Fibroblast of lung (primary cell): ENCODE measurements around the gene KDM6B. TPM values are rescaled to one million over a fixed set of nuclear protein-coding genes. Genes with fewer than 3 reads are reported as not detected.

Experiments used
- DNase-seq, 2 donors: peaks; one replicate each; pipeline versions ENCODE4 v3.0.0 to v3.0.0-alpha.2; 2010; ENCODE audit warnings: low read depth in 2 of 2
- H2AFZ ChIP-seq: 2 replicates; pipeline ENCODE4 v1.5.1; 2012; ENCODE audit warnings: low read length, control low read depth, inconsistent platforms
- H3K27ac ChIP-seq: 2 replicates; pipeline ENCODE4 v1.5.1; 2011; ENCODE audit warnings: low read length, control low read depth; ENCODE audit not compliant: insufficient read depth
- H3K27me3 ChIP-seq: 2 replicates; pipeline ENCODE4 v1.5.1; 2011; ENCODE audit warnings: mild to moderate bottlenecking, low read length; ENCODE audit not compliant: control insufficient read depth, insufficient read depth
- H3K36me3 ChIP-seq: 2 replicates; pipeline ENCODE4 v1.5.1; 2011; ENCODE audit warnings: low read length; ENCODE audit not compliant: control insufficient read depth, insufficient read depth
- H3K4me1 ChIP-seq: 2 replicates; pipeline ENCODE4 v1.5.1; 2011; ENCODE audit warnings: low read length; ENCODE audit not compliant: control insufficient read depth, insufficient read depth; ENCODE audit errors: extremely low read depth
- H3K4me2 ChIP-seq: 2 replicates; pipeline ENCODE4 v1.5.1; 2011; ENCODE audit warnings: low read length, control low read depth; ENCODE audit not compliant: insufficient read depth; ENCODE audit errors: extremely low read depth
- H3K4me3 ChIP-seq, 4 experiments: fragments of 200-600 bp in 1 of 4; sonication (generic) in 1 of 4; replicated peaks in 1 of 4; 2 replicates each; pipeline ENCODE4 v1.5.1; 2011 to 2016; ENCODE audit warnings: low read length in 4 of 4, low read depth in 3 of 4, mild to moderate bottlenecking in 3 of 4, control low read depth in 2 of 4, inconsistent platforms in 1 of 4, mixed read lengths in 1 of 4; ENCODE audit not compliant: insufficient read depth in 1 of 4; ENCODE audit errors: control extremely low read depth in 1 of 4
- H3K79me2 ChIP-seq: 2 replicates; pipeline ENCODE4 v1.5.1; 2012; ENCODE audit warnings: mild to moderate bottlenecking, low read length, inconsistent platforms; ENCODE audit not compliant: control insufficient read depth, insufficient read depth
- H3K9ac ChIP-seq: 2 replicates; pipeline ENCODE4 v1.5.1; 2011; ENCODE audit warnings: mild to moderate bottlenecking, low read length, control low read depth; ENCODE audit not compliant: insufficient read depth
- H3K9me3 ChIP-seq: 2 replicates; pipeline ENCODE4 v1.5.1; 2012; ENCODE audit warnings: low read depth, low read length; ENCODE audit not compliant: control insufficient read depth, insufficient read depth
- H4K20me1 ChIP-seq: 2 replicates; pipeline ENCODE4 v1.5.1; 2011; ENCODE audit warnings: low read length; ENCODE audit not compliant: control insufficient read depth, insufficient read depth; ENCODE audit errors: extremely low read depth
- EZH2 ChIP-seq: IDR thresholded peaks from 2 replicates; pipeline ENCODE4 v1.5.1; 2012; ENCODE audit warnings: low read length, control low read depth, mild to moderate bottlenecking; ENCODE audit errors: missing control alignments
- polyA plus RNA-seq, 2 donors: library from polyadenylated mRNA; depleted of rRNA in 1 of 2; stranded (reverse) in 1 of 2; unstranded in 1 of 2; fragments of >200 nt; gene quantifications; 2 replicates each; pipeline ENCODE4 v1.2.1, GENCODE V29; 2011 to 2012; ENCODE audit warnings: missing spikeins in 1 of 2
- total RNA-seq: library from RNA; depleted of rRNA; stranded (reverse); fragments of >200 nt; gene quantifications from 2 replicates; pipeline ENCODE4 v1.2.1, GENCODE V29; 2014
- TF ChIP-seq, protein P1 (sequence below), 2 donors: IDR thresholded peaks in 1 of 2; conservative IDR thresholded peaks in 1 of 2; 1 replicate in 1 of 2; 2 replicates in 1 of 2; pipeline ENCODE4 v1.5.1; 2011 to 2012; ENCODE audit warnings: low read length in 2 of 2, control low read depth in 1 of 2, inconsistent platforms in 1 of 2, low read depth in 1 of 2, mild to moderate bottlenecking in 1 of 2

Gene KDM6B
- total and polyA plus RNA-seq, 2 donors (not counting 1 experiment from before 2014, with no cell fraction given): 1.1 to 9.4 TPM

DNA sequence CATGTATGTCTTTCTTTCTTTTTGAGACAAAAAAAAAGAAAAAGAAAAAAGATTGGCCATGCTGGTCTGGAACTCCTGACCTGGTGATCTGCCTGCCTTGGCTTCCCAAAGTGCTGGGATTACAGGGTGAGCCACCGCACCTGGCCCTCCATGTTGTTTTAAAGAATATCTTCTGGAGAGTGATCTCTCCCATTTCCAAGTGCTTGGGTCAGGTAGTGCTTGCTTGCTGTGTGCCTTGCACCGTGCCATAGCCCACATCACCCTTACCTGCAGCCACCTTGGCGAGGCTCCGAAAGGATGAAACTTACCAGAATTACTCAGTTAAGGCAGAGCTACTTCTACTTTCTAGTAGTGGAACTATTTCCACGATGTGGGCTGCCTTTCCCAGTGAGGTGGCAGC, 19.0 kb upstream of the KDM6B start:
- H2AFZ ChIP-seq: no peak overlapping the region
- H3K36me3 ChIP-seq: no peaks in the 10 kb centered on the region
- no peak overlapping the region for H3K27ac ChIP-seq
- no peaks in the 10 kb centered on the region for H3K4me1 ChIP-seq
- DNase-seq: no peak
- H3K9ac ChIP-seq: no peak overlapping the region
- H3K4me2 ChIP-seq: no peak overlapping the region
- H3K9me3 ChIP-seq: no peaks in the 10 kb centered on the region
- no peaks in the 10 kb centered on the region for H3K79me2 ChIP-seq
- TF ChIP-seq, protein P1, sequence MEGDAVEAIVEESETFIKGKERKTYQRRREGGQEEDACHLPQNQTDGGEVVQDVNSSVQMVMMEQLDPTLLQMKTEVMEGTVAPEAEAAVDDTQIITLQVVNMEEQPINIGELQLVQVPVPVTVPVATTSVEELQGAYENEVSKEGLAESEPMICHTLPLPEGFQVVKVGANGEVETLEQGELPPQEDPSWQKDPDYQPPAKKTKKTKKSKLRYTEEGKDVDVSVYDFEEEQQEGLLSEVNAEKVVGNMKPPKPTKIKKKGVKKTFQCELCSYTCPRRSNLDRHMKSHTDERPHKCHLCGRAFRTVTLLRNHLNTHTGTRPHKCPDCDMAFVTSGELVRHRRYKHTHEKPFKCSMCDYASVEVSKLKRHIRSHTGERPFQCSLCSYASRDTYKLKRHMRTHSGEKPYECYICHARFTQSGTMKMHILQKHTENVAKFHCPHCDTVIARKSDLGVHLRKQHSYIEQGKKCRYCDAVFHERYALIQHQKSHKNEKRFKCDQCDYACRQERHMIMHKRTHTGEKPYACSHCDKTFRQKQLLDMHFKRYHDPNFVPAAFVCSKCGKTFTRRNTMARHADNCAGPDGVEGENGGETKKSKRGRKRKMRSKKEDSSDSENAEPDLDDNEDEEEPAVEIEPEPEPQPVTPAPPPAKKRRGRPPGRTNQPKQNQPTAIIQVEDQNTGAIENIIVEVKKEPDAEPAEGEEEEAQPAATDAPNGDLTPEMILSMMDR (conservative IDR thresholded peaks at IDR 0.05 in 1 of 2, IDR thresholded peaks at IDR 0.05 in 1 of 2; ENCODE audit: low read depth in 1 of 2, low read length in 2 of 2): no peak
- no peak for TF ChIP-seq EZH2
- H3K27me3 ChIP-seq: peaks cover 15% of the 10 kb centered on the region
- no peak overlapping the region for H3K4me3 ChIP-seq
- no peaks in the 10 kb centered on the region for H4K20me1 ChIP-seq

DNA sequence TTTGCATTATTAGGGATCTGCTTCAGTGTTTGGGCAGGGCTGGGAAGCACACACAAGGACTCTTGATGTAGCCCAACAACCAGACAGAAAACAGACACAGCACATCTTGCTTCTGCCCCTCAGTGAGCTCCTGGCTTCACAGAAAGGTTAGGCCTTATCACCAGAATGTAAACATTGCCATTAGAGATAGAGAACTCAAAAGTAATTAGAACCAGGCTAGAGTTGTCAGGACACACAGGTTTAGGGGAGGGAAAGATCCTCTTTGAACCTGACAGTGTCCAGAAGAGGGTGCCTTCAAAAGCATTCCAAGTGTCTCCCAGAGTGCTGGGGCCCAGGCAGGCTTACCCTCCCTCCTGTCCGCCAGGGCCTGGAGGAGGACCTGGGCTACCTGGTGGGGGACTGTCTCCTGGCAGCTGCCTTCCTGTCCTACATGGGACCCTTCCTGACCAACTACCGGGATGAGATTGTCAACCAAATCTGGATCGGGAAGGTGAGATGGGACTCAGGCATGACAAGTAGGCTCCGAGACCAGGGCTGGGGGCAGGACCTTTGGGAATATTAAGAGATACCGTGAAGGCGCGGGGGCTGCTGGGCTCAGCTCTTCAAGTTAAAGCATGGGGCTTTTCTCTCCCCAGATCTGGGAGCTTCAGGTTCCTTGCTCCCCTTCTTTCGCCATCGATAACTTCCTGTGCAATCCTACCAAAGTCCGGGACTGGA, 16.9 kb upstream of the KDM6B start:
- DNase-seq: no peak
- no peaks in the 10 kb centered on the region for H3K36me3 ChIP-seq
- H3K9ac ChIP-seq: no peak overlapping the region
- no peaks in the 10 kb centered on the region for H3K79me2 ChIP-seq
- no peak overlapping the region for H3K27ac ChIP-seq
- no peaks in the 10 kb centered on the region for H3K4me1 ChIP-seq
- TF ChIP-seq, protein P1 (conservative IDR thresholded peaks at IDR 0.05 in 1 of 2, IDR thresholded peaks at IDR 0.05 in 1 of 2; ENCODE audit: low read depth in 1 of 2, low read length in 2 of 2): no peak
- peak; percentile 40 for TF ChIP-seq EZH2
- H3K27me3 ChIP-seq: peaks cover 15% of the 10 kb centered on the region
- H3K4me2 ChIP-seq: no peak overlapping the region
- no peaks in the 10 kb centered on the region for H4K20me1 ChIP-seq
- no peak overlapping the region for H2AFZ ChIP-seq
- no peaks in the 10 kb centered on the region for H3K9me3 ChIP-seq
- no peak overlapping the region for H3K4me3 ChIP-seq

DNA sequence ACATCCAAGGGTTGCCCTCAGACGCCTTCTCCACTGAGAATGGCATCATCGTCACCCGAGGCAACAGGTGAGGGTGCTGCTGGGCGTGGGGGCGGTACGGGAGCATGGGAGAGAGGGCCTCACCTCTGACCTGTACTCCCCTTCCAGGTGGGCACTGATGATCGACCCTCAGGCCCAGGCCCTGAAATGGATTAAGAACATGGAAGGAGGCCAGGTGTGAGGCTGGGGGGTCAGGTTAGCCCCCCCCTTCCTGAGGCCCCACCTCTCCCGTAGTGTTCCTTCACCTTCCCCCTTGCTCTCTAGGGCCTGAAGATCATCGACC, 16.4 kb upstream of the KDM6B start:
- H3K27me3 ChIP-seq: peaks cover 15% of the 10 kb centered on the region
- H3K4me1 ChIP-seq: no peaks in the 10 kb centered on the region
- TF ChIP-seq, protein P1 (conservative IDR thresholded peaks at IDR 0.05 in 1 of 2, IDR thresholded peaks at IDR 0.05 in 1 of 2; ENCODE audit: low read depth in 1 of 2, low read length in 2 of 2): no peak
- TF ChIP-seq EZH2: no peak
- H3K9me3 ChIP-seq: no peaks in the 10 kb centered on the region
- no peaks in the 10 kb centered on the region for H4K20me1 ChIP-seq
- no peaks in the 10 kb centered on the region for H3K36me3 ChIP-seq
- DNase-seq: no peak
- H3K9ac ChIP-seq: no peak overlapping the region
- no peak overlapping the region for H2AFZ ChIP-seq
- H3K4me2 ChIP-seq: no peak overlapping the region
- H3K4me3 ChIP-seq: no peak overlapping the region
- no peak overlapping the region for H3K27ac ChIP-seq
- H3K79me2 ChIP-seq: no peaks in the 10 kb centered on the region
